Measurements from ENCODE around the gene LIN9.
"Not testable (repeated sequence)": the region's sequence is repeated elsewhere in the genome, so short reads cannot be mapped to it uniquely, and the experiment has no call there.

The LIN9 gene

DNA sequence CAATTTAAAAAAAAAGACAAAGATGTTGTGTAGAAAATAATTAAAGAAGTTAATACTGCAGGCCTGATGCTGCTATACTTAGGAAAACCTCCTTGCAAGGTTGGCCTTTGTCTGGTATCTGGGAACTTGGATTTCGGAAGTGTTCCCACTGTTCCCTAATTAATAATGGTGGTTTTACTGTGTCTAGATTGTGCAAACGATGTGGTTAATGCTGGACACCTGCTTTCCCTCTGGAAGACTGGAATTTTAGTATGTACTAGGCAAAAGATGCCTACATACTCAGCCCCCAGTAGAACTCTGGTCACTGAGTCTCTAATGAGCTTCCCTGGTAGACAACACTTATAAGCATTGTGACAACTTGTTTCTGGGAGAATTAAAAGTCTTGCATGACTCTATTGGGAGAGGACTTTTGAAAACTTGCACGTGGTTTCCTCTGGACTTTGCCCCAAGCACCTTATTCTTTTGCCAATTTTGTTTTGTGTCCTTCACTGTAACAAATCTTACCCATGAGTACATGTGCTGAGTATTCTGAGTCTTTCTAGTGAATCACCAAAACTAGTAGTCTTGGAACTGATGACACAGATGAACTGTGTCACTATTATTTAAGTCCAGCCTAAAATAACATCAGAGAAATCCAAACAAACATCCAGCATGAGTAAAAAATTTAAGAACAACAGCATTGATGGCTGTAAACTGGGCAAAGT lies 40.4 kb downstream of the LIN9 start:
- DNase-seq: no peak

DNA sequence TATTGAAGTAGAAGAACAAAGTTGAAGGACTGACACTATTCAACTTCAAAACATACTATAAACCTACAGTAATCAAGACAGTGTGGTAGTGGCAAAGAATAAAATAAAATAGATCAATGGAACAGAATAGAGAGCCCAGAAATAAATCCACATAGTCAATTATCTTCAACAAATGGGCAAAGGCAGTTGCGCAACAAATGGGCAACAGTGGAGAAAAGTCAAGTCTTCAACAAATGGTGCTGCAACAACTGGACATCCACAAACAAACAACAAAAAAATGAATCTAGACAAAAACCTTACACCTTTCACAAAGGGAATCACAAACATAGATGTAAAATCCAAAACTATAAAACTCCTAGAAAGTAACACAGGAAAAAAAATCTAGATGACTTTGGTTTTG lies 47.1 kb downstream of the LIN9 start:
- DNase-seq: no peak

DNA sequence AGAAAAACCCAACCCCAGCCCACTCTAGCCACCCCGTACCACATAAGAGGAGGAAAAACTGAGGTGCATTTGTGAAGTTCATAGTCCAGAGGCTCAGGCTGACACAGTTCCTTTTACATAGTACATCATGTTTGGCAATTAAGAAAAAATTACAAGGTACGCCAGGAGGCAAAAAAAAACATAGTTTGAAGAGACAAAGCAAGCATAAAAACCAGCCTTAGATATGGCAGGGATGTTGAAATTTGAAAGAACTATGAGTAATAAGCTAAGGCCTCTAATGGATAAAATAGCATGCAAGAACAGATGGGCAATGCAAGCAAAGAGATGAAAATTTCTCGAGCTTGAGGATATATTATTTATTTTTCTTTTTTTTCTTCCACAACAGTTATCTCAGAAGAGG lies 53.6 kb downstream of the LIN9 start:
- no peak for DNase-seq

DNA sequence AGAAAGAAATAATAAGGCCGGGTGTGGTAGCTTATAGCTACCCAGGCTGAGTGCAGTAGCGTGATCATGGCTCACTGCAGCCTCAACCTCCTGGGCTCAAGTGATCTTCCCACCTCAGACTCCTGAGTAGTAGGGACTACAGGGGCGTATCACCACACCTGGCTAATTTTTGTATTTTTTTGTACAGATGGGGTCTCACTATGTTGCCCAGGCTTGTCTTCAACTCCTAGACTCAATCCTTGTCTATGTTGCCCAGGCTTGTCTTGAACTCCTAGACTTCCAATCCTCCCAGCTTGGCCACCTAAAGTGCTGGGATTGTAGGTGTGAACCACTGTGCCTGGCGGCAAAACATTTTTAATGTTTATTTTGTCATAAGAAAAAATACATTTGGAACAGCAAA lies 55.0 kb downstream of the LIN9 start:
- DNase-seq: no peak

DNA sequence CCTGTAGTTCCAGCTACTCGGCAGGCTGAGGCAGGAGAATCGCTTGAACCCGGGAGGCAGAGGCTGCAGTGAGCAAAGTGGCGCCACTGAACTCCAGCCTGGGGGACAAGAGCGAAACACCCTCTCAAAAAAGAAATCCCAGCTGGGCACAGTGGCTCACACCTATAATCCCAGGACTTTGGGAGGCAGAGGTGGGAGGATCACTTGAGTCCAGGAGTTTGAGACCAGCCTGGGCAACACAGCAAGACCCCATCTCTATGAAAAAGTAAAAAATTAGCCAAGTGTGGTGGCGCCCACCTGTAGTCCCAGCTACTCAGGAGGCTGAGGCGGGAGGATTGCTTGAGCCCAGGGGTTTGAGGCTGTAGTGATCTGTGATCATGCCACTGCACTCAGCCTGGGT lies 56.1 kb downstream of the LIN9 start:
- DNase-seq: not testable (repeated sequence)

DNA sequence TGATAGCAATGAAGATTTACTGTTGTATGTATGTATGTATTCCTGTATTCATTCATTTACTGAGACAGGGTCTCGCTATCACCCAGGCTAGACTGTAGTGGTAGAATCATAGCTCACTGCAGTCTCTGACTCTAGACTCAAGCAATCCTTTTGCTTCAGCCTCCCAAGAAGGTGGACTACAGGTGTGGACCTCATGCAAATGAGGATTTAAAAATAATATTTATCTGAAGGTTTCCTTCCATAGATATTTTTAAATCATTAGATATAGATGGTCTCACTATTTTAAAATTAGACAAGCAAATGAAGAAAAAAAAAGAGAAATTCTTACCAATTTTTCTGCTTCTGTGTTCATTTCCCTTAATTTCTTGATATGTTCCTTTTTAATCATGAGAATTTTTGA lies 58.5 kb downstream of the LIN9 start:
- no peak for DNase-seq

DNA sequence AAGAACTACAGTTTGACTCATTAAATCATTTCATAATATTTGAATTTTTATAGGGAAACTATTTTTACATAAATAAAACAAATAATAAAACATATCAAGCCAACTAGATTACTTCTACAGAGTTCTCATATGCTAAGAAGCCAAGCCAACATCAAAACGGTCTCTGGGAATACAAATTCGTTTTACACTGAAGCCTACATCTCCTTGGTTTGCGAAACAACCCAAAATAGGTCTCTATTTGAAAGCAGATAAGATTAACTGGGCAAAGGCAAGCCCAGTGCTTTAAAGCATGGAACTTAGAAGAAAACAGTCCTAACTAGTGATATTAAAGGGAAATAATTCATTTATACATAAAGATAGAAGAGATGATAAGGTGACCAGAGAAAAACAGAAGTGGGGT lies 60.2 kb downstream of the LIN9 start:
- no peak for DNase-seq

DNA sequence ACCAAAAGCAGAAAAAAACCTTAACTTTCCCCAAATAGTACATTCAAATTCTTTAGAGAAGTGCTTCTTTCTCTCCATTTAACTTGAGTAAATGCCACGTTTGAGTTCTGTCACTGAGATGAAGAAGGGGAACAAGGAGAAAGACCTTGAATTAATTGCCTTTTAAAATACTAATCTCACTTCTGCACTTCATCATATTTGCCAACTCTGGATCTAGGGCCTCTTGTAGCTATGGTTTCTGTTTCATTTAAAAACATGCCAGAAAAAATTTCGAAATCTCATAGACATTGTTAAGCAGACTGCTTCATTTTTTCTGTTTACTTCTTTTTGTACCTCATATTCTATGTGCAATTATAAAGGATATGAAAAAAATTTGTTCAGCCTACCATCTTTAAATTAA lies 60.9 kb downstream of the LIN9 start:
- DNase-seq: peak; percentile 25

DNA sequence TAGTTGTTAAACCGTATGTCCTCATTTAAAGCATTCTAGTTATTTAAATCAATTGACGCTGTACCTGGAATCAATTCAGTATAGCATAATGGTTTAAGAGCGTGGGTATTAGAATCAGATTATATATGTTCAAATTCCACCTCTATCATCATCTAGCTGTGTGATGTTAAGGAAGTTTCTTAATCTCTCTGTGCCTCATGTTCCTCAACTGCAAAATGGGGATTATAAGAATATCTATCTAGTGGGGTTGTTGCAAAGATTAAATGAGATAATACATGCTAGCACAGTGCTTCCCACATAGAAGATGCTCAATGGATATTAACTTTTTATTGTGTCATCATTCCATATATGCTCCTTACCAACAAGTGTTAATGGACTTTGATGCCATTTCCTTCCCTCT lies 69.5 kb downstream of the LIN9 start:
- DNase-seq: no peak

DNA sequence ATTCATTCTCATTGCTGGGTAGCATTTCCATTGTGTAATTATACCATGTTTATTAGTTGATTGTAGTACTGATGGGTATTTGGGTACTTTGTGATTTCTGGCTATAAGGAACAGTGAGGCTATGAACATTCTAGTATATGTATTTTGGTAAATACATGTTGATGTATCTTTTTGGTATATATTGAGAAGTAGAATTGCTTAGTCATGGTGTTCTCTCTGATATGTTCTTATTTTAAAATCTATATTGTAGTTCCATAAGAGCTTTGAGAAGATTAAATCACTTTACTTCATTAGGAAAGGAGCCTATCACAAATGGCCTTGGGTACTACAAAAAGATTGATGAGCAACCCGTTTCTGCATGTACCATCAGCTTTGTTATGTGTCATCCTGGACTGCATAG lies 72.1 kb downstream of the LIN9 start:
- DNase-seq: no peak

DNA sequence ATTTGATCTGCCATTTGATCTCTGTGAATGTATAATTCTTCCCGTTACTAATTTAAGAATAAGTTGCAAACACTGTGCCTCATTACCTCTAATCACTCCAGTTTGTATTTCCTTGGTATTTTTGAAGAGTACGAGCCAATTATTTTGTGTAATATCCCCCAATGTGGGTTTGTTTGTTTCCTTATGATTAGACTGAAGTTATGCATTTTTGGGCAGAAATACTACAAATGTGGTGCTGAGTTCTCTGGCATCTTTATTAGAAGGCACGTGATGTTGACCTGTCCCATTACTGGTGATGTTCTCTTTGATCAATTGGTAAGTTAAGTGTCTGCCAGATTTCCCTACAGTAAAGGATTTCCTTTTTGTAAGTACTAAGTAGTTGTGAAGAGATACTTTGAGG lies 75.2 kb downstream of the LIN9 start:
- DNase-seq: no peak

DNA sequence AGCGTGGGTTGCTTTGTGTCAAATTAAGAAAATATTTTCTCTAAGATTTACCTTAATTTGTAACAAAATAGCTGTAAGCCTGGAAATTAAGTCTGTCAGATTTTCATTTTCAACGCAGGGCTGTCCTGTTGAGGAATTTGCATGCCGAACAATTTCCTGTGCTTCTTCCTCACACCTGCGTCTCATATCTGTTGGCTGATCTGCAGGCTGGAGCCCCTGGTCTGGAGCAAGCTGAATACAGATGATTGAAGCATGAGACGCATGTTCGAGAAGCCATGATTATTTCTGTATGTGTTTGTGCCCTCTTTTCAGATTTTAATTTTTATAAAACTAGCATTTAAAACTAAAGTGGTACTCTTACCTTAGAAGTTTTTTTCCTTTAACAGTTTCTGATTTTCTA lies 75.7 kb downstream of the LIN9 start:
- no peak for DNase-seq

DNA sequence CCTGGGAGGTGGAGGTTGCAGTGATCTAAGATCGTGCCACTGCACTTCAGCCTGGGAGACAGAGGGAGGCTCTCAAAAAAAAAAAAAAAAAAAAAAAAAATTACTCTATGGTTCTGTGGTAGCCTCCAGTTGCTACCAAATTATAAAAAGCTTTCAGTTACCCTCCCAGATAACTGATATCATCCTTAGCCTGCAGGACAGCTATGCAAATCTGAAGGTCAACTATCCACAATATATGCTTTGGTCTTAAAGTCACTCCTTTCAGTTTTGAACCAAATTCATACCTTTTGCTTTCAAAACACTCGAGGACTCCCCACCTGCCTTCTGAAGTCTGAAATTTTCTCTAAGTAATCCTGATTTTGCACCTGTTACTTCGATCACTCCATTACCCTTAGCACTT lies 82.4 kb downstream of the LIN9 start:
- no peak for DNase-seq

DNA sequence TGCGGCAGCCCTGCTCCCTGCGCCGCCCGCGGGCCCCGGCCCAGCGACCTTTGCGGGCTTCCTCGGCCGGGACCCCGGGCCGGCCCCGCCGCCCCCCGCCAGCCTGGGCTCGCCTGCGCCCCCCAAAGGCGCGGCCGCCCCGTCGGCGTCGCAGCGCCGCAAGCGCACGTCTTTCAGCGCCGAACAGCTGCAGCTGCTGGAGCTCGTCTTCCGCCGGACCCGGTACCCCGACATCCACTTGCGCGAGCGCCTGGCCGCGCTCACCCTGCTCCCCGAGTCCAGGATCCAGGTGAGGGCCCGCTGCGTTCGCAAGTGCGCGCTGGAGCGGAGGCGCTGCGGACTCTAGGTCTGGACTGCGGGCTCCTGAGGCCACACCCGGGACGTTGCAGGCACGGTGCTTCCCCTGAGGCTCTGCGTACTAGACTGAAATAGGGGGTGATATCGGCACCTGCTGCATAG lies 85.1 kb downstream of the LIN9 start:
- peak; percentile 49 for DNase-seq

DNA sequence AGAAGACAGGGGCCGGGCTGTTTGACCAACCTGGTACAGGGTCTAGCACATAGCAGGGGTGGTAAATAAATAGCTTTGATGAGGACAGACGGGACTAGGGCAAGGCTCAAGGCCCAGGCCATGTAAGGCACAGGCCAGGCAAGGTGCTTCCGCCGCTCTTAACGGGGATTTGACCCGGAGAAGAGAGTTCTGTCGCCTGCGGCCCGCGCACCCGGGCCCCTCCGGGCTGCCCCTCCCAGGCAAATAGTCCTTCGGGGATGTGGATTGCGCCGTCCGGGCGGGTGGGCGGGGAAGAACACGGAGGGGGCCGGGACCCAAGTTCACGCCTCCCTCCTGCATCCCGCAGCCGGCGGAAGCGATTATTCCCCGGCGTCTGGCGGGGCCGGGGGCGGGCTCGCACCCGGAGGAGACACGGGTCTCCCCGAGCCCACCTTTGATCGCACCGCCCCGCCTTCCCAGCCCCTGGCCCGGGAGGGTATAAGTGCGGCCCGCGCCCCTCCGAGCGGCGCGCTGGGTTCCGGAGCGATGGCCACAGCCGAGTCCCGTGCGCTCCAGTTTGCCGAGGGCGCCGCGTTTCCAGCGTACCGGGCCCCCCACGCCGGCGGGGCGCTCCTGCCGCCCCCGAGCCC lies 85.7 kb downstream of the LIN9 start, which contains the start of gene MIXL1:
Gene MIXL1 (plus strand): TSS at position 508 of the 629 bp plus-strand sequence. CDS start 18 bp downstream, at position 526.
- DNase-seq: peak; percentile 19

DNA sequence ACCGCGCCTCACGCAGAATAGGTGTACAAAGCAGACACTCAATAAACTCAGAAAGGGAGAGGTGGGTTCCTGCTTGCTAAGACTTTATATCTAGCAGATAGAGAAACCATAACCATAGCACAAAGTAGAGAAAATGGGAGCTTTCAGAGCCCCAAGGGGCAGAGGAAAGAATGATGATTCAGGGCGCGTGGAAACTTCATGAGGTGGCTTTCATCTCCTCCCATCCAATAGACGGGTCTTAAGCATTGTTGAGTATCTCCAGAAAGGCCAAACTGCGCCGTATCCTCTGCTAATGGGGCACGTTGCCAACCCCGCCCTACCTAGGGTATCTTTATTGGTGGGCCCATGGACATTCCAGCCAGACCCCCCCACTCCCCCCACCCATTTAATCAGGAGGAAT lies 86.3 kb downstream of the LIN9 start:
- DNase-seq: no peak

DNA sequence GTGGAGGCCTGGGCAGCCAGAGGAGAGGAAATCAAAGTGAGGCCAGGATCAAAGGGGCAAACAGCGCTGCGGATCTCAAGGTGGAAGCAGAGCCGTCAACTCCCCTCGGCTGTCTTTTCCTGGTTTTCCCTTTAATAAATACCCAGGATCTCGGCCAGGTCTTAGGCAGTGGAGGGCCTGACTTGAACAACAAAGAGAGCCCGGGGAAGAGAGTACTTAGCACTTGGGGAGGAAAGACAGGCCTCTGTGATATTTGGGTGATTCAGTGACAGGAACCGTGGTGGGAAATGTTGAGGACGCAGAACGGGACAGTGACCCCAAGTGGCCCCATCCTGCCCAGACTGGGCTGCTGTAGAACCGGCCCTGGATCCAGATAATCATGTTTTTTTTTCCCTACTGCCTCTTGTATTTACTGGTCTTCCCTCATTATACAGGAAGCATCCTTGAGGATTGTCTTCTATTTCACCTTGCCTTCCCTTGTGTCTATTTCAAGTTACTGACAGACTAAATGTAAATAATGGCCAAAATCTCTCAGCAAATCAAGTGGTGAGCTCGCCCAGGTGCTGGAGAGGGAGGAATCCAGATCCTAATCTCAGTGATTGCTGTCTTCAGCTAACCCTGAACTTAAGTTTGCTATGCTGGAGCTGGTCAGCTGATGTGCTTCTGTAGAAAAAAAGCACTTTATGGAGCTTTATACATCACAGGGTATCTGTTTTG lies 88.3 kb downstream of the LIN9 start:
- DNase-seq: no peak

DNA sequence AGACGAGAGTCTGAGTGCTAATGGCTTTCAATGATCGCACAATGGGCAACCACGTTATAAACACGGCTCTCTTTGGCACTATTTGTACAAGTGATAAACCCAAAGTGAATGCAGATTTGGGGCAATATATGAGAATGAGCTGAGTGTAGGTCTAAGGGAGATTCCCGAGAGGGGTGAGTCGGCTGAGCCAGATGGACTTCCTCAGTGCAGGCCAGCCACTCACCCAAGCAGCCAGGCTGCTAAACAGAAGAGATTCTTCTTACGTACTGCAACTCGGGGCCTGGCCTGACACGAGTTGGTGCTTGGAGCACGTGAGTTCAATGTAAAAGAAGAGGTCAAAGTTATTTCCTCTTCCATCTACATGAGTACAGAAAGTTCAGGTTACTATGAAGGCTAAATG lies 91.7 kb downstream of the LIN9 start:
- DNase-seq: no peak

DNA sequence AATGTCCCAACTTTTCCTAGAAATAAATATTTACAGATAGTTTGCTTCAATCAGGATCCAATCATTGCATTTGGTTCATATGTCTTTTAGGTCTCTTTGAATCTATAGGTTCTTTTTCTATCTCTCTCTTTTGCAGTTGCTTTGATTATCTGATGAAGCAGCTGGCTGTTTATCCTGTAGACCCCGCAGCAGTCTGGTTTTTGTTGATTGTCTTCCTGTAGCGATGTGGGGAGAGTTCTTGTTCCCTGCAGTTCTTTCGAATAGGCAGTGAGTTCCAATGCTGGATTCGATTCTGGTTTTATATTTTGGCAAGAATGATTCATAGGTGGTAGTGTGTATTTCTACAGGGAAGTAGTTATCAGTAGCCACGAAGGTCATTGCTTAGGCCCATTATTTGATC lies 92.9 kb downstream of the LIN9 start:
- peak; percentile 39 for DNase-seq

DNA sequence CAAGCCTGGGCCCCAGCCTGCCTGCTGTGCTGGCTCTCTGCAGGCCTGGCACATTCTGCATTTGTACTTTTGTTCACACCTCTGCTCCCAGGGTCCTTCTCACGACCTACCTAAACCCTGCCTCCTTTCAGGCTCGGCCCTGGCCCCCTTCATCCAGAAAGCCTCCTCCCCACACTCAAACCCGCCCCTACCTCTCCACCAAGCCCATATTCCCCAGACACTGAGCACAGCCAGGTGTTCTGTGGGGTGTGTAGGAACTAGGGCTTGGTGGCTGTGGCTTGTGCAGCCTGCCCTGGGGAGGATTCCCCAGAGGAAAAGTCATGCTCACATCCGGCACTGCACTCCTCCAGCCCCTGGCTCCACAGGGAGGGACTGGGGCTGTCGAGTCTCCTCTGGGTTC lies 93.7 kb downstream of the LIN9 start:
- DNase-seq: no peak

DNA sequence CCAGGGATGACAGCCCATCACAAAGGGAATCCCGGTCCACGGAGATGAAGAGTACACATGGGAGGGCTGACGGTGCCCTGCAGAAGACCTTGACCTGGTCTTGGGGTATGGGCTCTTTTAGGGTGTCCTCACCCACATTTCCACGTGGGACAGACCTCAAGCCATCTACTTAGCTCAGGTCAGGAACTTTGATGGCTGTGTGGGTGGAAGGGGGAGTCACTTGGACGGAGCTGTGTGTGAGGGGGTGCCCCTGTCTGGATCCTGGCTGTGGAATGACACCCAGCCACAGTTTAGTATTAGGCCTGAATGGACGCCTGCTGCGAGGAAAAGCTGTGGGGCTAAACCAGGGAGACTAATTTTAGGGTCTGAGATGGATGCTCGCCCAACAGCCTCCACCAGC lies 96.4 kb downstream of the LIN9 start:
- DNase-seq: no peak

DNA sequence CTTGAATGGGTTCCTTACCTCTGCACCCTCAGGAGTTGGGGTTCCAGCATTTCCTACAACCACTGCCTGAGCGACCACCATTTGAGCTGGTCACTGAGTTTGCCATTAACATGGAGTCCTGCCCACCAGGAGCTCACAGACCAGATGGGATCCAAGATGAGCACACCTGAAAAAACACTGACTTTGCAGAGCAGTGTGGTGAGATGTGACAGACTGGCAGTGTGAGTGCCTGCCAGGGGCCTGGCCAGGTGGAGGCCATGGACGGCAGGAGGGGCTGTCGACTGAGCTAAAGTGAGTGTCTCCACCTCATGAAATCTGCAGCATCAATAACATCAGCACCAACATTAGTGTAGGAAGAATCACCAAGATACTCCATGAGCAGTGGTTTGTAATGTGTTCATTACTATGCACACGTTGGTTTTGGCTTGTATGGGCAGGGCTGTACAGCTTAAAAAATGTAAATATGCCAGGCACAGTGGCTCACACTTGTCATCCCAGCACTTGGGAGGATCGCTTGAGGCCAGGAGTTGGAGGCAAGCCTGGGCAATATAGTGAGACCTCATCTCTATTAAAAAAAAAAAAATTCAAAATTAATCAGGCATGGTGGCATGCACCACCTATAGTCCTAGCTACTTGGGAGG lies 97.7 kb downstream of the LIN9 start:
- DNase-seq: no peak

DNA sequence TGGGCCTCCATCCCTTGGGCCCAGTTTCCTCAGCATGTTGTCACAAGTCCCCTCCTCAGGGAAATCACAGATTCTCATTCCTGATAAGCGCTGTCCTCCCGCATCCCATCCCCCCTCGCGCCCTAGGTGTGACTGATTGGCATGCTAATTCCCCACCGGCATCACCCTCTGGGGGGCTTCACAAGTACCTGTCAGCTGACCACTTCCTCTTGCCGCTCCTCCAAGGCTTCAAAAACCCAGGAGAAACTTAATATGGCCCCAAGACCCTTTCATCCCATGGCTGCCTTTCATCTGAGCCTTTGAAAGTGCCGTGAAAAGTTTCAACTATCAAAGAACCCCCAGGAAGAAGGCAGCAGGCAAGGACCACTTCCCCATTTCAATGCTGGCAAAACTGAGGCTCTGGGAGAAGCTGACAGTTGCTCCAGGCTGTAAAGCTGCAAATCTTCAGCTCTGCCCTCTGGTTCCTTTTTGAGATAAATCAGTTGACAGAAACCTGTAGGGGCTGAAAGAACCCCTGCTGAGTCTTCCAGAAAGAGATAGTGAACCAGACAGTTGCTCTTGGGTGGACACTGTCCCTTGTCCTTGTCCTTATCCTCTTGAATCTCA lies 98.3 kb downstream of the LIN9 start:
- no peak for DNase-seq
